ENCODE data around the gene CCDC191.

DNA sequence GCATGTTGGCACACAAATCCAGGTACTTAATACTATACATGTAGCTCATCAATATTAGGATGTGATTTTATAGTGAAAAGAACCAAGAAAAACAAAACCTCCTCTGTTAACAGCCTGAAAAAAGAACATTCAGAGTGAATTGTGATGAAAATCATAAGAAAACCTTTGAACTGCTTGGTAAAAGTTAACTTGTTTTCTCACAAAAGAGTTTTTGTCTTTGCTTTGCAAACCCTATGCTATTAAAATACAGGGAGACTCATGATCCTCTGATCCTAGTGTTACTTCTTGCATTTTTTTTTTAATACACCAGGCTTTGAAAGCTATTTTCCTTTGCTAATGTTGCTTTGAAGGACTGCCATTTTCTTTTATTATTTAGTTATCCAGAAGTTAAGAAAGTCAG, 23.9 kb upstream of the CCDC191 start:
- TF ChIP-seq, protein P1, sequence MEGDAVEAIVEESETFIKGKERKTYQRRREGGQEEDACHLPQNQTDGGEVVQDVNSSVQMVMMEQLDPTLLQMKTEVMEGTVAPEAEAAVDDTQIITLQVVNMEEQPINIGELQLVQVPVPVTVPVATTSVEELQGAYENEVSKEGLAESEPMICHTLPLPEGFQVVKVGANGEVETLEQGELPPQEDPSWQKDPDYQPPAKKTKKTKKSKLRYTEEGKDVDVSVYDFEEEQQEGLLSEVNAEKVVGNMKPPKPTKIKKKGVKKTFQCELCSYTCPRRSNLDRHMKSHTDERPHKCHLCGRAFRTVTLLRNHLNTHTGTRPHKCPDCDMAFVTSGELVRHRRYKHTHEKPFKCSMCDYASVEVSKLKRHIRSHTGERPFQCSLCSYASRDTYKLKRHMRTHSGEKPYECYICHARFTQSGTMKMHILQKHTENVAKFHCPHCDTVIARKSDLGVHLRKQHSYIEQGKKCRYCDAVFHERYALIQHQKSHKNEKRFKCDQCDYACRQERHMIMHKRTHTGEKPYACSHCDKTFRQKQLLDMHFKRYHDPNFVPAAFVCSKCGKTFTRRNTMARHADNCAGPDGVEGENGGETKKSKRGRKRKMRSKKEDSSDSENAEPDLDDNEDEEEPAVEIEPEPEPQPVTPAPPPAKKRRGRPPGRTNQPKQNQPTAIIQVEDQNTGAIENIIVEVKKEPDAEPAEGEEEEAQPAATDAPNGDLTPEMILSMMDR (IDR thresholded peaks at IDR 0.05): no peak
- no peak for TF ChIP-seq POLR2A (IDR thresholded peaks at IDR 0.05)
